Spinal cord (tissue), 10 donors: Measurements from ENCODE around the gene TMEM164. TPM values are rescaled to one million over a fixed set of nuclear protein-coding genes. Genes with fewer than 3 reads are reported as not detected.

Experiments
- DNase-seq, 6 donors: peaks; one replicate each; pipeline versions ENCODE4 v3.0.0 to v3.0.0-alpha.2; 2013 to 2015; ENCODE audit warnings: low spot score in 6 of 6, low read depth in 4 of 6
- H3K27ac ChIP-seq: one replicate; pipeline ENCODE4 v1.5.1; 2013; ENCODE audit warnings: low read depth, low read length, control low read depth
- H3K27me3 ChIP-seq: one replicate; pipeline ENCODE4 v1.6.1; 2013; ENCODE audit warnings: low read length; ENCODE audit not compliant: control insufficient read depth, insufficient read depth
- H3K36me3 ChIP-seq: one replicate; pipeline ENCODE4 v1.6.1; 2013; ENCODE audit warnings: low read length; ENCODE audit not compliant: control insufficient read depth, insufficient read depth
- H3K4me1 ChIP-seq: one replicate; pipeline ENCODE4 v1.6.1; 2013; ENCODE audit warnings: low read length; ENCODE audit not compliant: control insufficient read depth, insufficient read depth
- H3K4me3 ChIP-seq: one replicate; pipeline ENCODE4 v1.5.1; 2013; ENCODE audit warnings: low read depth, low read length, control low read depth
- H3K9me3 ChIP-seq: one replicate; pipeline ENCODE4 v1.6.1; 2013; ENCODE audit warnings: low read length; ENCODE audit not compliant: control insufficient read depth, insufficient read depth
- WGBS: methylation state at CpG from one replicate; pipeline ENCODE4 v1.1.5; 2013; ENCODE audit warnings: missing lambda C conversion rate; ENCODE audit not compliant: insufficient coverage; 5-methylcytosine and 5-hydroxymethylcytosine counted together
- polyA plus RNA-seq, 2 donors: library from polyadenylated mRNA; unstranded; fragments of 120-200 nt; gene quantifications; one replicate each; pipeline ENCODE4 v1.2.1, GENCODE V29; 2013; ENCODE audit not compliant: insufficient read length in 2 of 2
- total RNA-seq, 2 donors: library from RNA; depleted of rRNA in 1 of 2; stranded (reverse); fragments of 120-200 nt in 1 of 2; fragments of >200 nt in 1 of 2; gene quantifications; one replicate each; pipeline versions ENCODE4 v1.2.3 to v1.2.4, GENCODE V29; 2013 to 2014
- donor health status: healthy.

TMEM164 gene
- total and polyA plus RNA-seq, 4 donors: 16.2 to 21.9 (median 20.2) TPM

DNA sequence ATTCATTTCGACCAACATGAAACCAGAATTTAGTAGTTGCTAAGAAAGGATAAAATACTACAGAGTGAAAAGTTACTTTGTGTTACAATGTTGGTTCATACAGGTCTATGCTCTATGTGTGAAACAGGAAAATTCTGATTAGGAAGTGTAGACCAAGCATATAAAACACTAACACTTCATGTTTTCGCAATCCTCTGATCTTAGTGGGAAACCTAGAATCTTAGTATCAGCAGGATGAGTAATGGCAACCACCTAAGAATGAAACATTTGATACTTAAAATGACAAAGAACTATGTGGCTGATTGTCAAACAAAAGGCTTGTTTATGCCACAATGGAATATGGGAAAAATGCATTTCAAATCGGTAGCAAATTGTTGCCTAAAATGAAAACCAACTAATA lies 198.9 kb downstream of the TMEM164 start:
- Histone ChIP-seq H3K27ac (no peak overlapping the region), H3K4me1 (no peaks in the 10 kb centered on the region), H3K9me3 (no peaks in the 10 kb centered on the region), H3K36me3 (no peaks in the 10 kb centered on the region), H3K4me3 (no peak overlapping the region), H3K27me3 (peaks cover 9% of the 10 kb centered on the region)
- no CpG with 5 or more reads among the region's 3 CpGs for WGBS
- no peak for DNase-seq

DNA sequence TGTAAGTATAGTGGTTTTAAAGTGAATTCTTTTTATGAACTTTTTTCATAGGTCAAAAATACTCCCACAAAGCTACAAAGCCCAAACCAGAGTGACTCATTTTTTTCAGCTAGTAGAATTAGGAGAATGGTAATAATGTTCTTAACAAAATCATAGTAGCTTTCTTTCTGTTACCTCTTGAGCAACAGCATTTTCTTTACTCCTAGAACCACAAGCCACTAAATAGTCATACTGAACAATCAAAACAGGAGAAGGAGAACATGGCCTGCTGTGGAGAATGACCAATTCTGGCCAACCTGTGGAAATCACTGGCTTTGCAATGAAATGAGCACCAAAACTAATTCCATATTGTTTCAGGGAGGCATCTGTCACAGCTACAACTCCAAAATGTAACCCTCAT lies 202.1 kb downstream of the TMEM164 start:
- Histone ChIP-seq H3K4me1 (no peaks in the 10 kb centered on the region), H3K27me3 (peaks cover 9% of the 10 kb centered on the region), H3K4me3 (no peak overlapping the region), H3K9me3 (no peaks in the 10 kb centered on the region), H3K27ac (no peak overlapping the region), H3K36me3 (no peaks in the 10 kb centered on the region)
- DNase-seq: no peak

DNA sequence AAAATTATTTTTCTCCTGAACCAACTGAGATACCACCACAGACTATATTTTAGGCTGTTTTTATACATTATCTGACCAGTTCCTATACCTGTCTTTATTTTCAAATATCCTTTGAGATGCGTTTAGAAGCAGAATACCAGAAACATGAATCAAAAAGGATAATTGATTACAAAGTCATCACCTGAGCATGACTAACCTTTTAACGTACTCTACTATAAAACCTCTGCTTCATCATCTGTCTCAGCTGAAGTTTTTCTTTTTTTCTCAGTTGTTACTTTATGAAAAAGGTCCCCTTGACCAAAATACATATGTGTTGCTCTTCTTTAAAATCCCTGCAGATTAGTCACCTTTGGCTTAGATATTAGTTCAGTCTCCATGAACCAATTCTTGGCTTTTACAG lies 205.2 kb downstream of the TMEM164 start:
- Histone ChIP-seq H3K4me1 (no peaks in the 10 kb centered on the region), H3K36me3 (no peaks in the 10 kb centered on the region), H3K27me3 (peaks cover 6% of the 10 kb centered on the region), H3K9me3 (no peaks in the 10 kb centered on the region), H3K4me3 (no peak overlapping the region), H3K27ac (no peak overlapping the region)
- WGBS: no CpG with 5 or more reads among the region's 2 CpGs
- DNase-seq: no peak

DNA sequence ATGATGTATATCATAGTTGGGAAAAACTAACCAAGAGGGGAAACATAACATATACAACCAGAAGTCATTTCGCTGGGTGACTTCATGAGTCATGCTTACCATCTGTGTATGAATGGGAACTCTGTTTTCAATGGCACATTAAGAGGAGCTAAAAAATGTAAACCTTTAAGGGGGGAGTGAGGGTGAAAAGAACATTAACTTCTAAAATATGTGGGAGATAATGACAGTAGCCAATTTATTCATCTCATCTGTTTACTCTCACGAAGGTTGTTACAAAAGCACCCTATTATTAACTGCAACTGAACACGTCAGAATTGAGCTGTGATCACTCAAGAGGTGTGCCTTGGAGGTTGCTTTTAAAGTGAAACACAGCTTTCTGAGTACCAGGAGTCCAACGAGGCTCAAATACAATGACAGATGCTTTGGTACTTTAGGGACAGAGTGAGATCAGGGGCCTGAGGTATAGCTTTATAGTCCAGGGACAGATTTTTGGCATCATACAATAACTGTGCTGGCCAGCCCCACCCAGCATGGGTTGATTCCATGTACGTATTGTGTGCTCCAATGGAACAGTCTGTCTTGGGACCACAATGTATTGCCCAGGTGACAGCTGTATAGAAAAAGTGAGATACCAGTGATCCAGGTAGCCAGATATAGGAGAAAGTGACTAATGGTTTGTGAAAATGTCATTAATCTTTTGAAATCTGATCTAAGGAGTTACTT lies 207.7 kb downstream of the TMEM164 start:
- Histone ChIP-seq H3K27ac (no peak overlapping the region), H3K4me1 (no peaks in the 10 kb centered on the region), H3K9me3 (no peaks in the 10 kb centered on the region), H3K36me3 (no peaks in the 10 kb centered on the region), H3K4me3 (no peak overlapping the region), H3K27me3 (peaks cover 3% of the 10 kb centered on the region)
- peak in 1 of 6 donors; percentile 4 for DNase-seq
- WGBS: 37% methylated on average over 3 of the region's 5 CpGs

DNA sequence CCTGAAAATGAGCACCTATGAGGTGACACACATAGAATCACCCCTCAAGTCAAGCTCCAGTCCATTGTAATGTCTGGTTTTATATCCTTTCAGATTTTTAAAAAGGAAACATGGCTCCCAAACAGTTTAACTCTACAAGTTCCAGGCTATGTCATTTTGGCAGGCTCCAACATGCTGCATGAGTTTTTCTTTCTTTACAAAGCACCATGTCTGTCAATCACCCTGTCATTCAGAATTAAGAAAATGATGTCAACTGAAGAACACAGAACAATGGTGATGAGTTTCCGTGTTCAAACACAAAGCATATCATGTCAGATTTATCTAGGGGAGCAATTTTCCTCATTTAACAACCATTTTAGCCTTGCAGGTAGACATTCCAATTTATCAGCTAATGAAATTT lies 208.4 kb downstream of the TMEM164 start:
- no CpG with 5 or more reads among the region's 1 CpG for WGBS
- no peak for DNase-seq
- Histone ChIP-seq H3K4me1 (no peaks in the 10 kb centered on the region), H3K27me3 (no peaks in the 10 kb centered on the region), H3K4me3 (no peak overlapping the region), H3K36me3 (no peaks in the 10 kb centered on the region), H3K27ac (no peak overlapping the region), H3K9me3 (no peaks in the 10 kb centered on the region)

DNA sequence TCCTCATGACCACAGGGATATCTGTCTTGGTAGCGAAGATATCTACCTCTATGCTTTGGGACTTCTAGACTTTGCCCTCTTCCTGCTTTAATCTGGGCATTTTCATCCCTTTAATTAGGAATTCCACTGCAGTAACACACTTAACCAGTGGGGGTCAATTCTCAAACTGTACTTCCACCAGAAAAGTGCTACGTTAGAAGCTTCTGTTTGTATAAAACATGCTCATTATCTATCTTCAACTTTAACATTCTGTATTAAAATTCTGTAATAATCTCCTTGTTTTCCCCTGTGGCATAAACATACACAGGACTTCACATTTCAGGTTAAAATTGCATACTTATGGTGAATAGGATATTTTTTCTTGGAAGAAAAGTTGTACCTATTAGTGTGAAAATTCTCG lies 209.4 kb downstream of the TMEM164 start:
- Histone ChIP-seq H3K27ac (no peak overlapping the region), H3K27me3 (no peaks in the 10 kb centered on the region), H3K4me1 (no peaks in the 10 kb centered on the region), H3K4me3 (no peak overlapping the region), H3K36me3 (no peaks in the 10 kb centered on the region), H3K9me3 (no peaks in the 10 kb centered on the region)
- 83% methylated on average over 1 of the region's 3 CpGs for WGBS
- no peak for DNase-seq

DNA sequence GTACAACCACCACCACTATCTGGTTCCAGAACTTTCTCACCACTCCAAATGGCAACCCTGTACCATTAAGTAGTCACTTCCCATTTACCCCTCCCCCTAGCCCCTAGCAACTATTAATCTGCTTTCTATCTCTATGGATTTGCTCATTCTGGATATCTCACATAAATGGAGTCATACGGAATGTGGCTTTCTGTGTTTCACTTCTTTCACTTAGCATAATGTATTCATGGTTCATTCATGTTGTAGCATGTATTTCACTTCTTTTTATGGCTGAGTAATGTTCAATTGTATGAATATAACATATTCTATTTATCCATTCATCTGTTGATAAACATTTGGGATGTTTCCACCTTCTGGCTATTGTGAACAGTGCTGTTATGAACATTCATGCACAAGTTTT lies 210.3 kb downstream of the TMEM164 start:
- no peak overlapping the region for H3K4me3 ChIP-seq
- DNase-seq: no peak
- WGBS: no CpG with 5 or more reads among the region's 1 CpG
- H3K4me1 ChIP-seq: no peaks in the 10 kb centered on the region
- no peak overlapping the region for H3K27ac ChIP-seq
- no peaks in the 10 kb centered on the region for H3K27me3 ChIP-seq
- H3K36me3 ChIP-seq: no peaks in the 10 kb centered on the region
- no peaks in the 10 kb centered on the region for H3K9me3 ChIP-seq

DNA sequence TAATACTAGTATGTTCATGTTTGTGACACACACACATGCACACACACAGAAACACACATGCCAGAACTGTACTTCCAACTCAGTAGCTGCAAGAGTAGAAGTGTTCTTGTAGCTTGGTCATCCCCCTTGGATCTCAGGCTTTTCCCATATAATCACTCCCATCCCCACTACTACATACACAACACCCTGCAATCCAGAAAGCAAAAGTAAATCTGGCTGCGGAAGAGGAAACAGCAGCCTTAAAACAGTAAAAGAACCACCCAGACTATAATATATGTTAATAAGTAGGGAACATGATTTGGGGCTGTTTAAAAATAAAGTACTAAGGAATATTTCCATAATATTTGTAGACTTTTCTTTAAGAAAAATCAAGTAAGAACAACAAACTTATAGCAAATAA lies 211.8 kb downstream of the TMEM164 start:
- WGBS: no CpG with 5 or more reads among the region's 1 CpG
- Histone ChIP-seq H3K36me3 (no peaks in the 10 kb centered on the region), H3K27me3 (no peaks in the 10 kb centered on the region), H3K9me3 (no peaks in the 10 kb centered on the region), H3K4me3 (no peak overlapping the region), H3K27ac (no peak overlapping the region), H3K4me1 (no peaks in the 10 kb centered on the region)
- DNase-seq: no peak

DNA sequence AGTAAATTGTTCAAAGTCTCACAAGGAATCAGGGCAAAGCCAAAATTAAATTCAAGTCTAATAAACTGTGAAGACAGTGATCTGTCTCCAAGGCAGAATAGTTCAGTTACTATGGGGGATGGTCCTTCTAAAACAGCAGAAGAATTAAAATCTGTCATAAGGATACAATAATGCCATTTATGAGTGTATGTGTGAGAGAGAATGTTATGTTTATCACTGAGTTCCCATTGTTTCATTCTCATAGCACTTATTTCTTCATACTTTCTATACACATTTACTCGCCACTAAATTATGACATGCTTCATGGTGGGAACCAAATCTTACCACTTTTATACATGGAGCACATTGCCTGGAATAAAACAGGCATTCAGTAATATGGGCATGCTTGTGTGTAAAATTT lies 212.5 kb downstream of the TMEM164 start:
- no peak overlapping the region for H3K4me3 ChIP-seq
- no CpG with 5 or more reads among the region's 1 CpG for WGBS
- no peaks in the 10 kb centered on the region for H3K9me3 ChIP-seq
- no peaks in the 10 kb centered on the region for H3K36me3 ChIP-seq
- no peaks in the 10 kb centered on the region for H3K4me1 ChIP-seq
- no peaks in the 10 kb centered on the region for H3K27me3 ChIP-seq
- DNase-seq: no peak
- H3K27ac ChIP-seq: no peak overlapping the region

DNA sequence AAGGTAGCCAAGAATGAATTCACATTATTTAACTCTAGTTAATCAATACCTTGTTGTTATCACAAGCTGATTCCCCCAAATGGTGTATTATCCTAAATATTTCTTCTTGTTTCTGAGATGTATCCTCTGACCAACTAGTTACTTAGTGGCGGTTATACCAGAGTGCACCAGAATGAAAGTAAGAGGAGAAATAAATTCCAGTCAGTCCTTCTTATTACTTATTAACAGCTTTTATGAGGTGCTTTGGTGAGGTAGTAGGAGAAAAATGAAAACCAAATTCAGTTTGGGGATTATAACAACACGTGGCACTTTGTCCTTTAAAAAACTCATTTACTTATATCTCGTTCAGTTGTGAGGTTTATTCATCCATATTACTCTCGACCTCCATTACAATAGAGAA lies 213.1 kb downstream of the TMEM164 start:
- no CpG with 5 or more reads among the region's 4 CpGs for WGBS
- H3K27ac ChIP-seq: no peak overlapping the region
- H3K27me3 ChIP-seq: no peaks in the 10 kb centered on the region
- H3K4me1 ChIP-seq: no peaks in the 10 kb centered on the region
- no peaks in the 10 kb centered on the region for H3K36me3 ChIP-seq
- H3K9me3 ChIP-seq: no peaks in the 10 kb centered on the region
- no peak overlapping the region for H3K4me3 ChIP-seq
- no peak for DNase-seq
